Measurements from ENCODE around the gene NAPA. TPM values are rescaled to one million over a fixed set of nuclear protein-coding genes. Genes with fewer than 3 reads are reported as not detected.
A peak's percentile ranks its signal among the peaks of the same experiment; 100 is the strongest.

Gene NAPA
- total RNA-seq, 3 donors from 2014 or later, result 109 to 145 (median 124) TPM

DNA sequence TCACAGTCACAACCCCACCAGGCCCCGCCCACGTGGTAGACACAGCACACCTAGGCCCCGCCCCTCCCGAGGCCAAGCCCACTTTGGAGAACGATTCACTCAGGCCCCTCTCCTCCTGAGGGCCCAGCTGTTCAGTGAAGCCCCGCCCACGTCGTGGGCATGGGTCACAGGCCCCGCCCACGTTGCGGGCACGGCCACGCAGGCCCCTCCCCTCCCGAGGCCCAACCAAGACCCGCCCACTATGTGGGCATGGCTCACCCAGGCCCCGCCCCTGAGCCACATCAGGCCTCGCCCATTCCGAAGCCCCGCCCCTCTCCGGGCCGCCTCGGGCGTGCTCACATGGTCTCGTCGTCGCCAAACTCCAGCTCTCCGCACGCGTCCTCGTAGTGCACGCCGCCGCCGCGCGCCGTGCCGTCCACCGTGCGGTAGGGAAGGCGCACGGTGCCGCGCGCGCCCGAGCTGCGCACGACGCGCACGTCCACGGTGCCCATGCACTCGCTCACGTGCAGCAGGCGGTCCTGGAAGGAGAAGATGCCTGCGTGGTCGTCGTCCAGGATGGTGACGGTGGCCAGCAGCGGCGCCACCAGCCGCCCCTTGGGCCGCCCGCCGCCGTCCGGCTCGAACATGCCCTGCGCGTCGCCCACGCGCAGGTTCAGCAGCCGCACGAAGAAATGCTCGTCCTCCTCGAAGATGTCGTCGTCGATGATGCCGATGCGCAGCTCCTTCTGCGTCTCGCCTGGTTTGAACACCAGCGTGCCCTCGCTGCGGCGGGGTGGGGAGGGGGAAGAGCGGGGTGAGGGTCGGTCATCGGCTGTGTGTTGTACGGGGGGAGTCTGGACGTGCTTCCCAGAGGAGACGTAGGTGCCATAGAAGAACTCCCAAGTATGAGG is 67.1 kb downstream of the NAPA start:
- intact Hi-C loops (cut with DNase I, micrococcal nuclease), result no loop called here
- no peaks in the 10 kb centered on the region for H3K36me3 ChIP-seq (ENCODE audit: low read depth)
- H3K9me3 ChIP-seq, result no peaks in the 10 kb centered on the region
- TF ChIP-seq CTCF (IDR thresholded peaks at IDR 0.05), result no peak
- ATAC-seq, result peak; percentile 81
- DNase-seq, result peak; percentile 53 to 63 (median 58)
- peaks cover 9% of the 10 kb centered on the region for H3K4me1 ChIP-seq (ENCODE audit: low read depth)
- H3K4me3 ChIP-seq, result no peak overlapping the region

DNA sequence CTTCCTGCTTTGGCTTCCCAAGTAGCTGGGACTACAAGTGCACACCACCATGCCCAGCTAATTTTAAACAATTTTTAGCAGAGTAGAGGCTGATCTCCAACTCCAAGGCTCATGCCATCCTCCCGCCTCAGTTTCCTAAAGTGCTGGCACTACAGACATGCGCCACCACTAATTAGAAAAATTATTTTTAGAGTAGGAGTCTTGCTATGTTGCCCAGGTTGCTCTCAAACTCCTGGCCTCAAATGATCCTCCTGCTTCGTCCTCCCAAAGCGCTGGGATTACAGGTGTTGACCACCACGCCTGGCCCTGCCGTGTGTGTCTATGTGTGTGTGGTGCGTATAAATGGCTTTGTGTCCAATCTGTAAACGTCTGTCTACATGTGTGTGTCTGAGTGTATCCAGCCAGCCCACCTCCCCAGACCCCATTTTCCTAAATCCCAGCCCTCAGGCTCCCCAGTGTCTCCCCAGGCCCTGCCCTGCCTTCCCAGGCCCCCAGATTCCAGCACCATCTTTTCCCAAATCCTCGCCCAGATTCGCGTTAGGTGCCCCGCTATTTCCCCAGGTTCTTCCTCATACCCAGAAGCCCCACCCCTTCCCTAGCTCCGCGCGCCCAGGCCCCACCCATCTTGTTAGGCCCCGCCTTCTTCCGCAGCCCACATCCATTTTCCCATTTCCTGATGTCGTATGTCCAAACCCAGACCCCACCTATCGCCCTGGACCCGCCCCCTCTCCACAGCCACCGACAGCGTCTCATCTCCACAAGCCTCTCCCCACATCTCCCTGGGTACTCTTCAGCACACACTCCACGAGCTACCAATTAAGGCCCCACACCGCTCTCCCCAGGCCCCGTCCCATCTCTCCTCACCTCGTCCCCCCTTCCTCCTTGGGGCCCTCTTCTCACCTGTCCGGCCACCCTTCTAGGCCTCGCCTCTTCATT is 68.1 kb downstream of the NAPA start:
- Histone ChIP-seq H3K9me3 (no peaks in the 10 kb centered on the region), H3K4me3 (no peak overlapping the region), H3K4me1 (ENCODE audit: low read depth) (peaks cover 9% of the 10 kb centered on the region), H3K36me3 (ENCODE audit: low read depth) (no peaks in the 10 kb centered on the region)
- ATAC-seq, result peak; percentile 75
- DNase-seq, result peak; percentile 39 to 64 (median 63)
- no peak for TF ChIP-seq CTCF (IDR thresholded peaks at IDR 0.05)
- intact Hi-C loops (cut with DNase I, micrococcal nuclease), result no loop called here

GRCh38 chr19:47445937-47446402 is 68.9 kb downstream of the NAPA start:
- Histone ChIP-seq H3K4me1 (ENCODE audit: low read depth) (peaks cover 9% of the 10 kb centered on the region), H3K9me3 (no peaks in the 10 kb centered on the region), H3K36me3 (ENCODE audit: low read depth) (no peaks in the 10 kb centered on the region), H3K4me3 (no peak overlapping the region)
- intact Hi-C loops (cut with DNase I, micrococcal nuclease), result no loop called here
- no peak for TF ChIP-seq CTCF (IDR thresholded peaks at IDR 0.05)
- ATAC-seq (peak; percentile 62), DNase-seq (peak; percentile 51 to 76 (median 55))

DNA sequence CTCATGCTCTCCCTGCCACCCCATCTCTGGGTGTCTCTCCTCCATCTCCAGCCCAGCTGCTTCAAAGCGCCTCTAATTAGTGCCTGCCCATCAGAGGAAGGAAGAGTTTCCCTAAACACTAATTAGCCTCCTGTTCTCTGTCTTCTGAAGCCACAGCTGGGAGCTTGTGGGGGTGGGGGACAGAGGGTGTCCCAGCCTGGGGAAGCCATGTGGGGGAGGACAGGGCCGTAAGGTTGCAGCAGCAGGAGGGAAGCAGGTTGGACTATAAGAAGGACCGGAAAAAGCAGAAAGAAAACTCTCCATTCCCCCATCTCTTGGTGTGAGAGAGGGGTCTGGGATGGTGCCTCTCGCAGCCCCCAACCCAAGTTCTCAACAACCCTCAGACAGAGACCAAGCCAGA is 69.3 kb downstream of the NAPA start:
- intact Hi-C loops (cut with DNase I, micrococcal nuclease), result no loop called here
- no peak for TF ChIP-seq CTCF (IDR thresholded peaks at IDR 0.05)
- ATAC-seq, result no peak

DNA sequence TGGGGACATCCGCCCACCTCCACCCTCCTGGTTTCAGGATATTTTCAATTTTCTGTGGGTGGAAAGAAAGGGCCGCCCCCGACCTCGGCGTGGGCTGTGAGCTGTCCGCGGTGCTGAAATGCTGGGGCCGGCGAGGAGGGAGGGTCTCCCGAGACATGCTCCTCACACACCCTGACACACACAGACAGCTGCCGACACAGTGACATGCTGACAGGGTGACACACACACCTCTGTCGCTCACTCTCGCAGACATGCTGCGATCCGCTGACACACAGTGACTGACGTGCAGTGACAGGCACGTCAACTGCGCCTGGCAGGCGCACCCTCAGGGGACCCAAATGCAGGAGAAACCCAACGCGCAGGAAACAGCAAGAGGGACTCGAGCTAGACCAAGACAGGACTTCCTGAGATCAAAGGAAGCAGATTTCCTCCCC is 70.5 kb downstream of the NAPA start:
- intact Hi-C loops (cut with DNase I, micrococcal nuclease), result no loop called here
- no peak for DNase-seq
- Histone ChIP-seq H3K9me3 (no peaks in the 10 kb centered on the region), H3K4me1 (ENCODE audit: low read depth) (peaks cover 9% of the 10 kb centered on the region), H3K36me3 (ENCODE audit: low read depth) (no peaks in the 10 kb centered on the region), H3K4me3 (no peak overlapping the region)
- TF ChIP-seq CTCF (IDR thresholded peaks at IDR 0.05), result no peak
- ATAC-seq, result no peak

More for the DNA sequence above, 69.3 kb downstream of the NAPA start:
- Histone ChIP-seq H3K9me3 (no peaks in the 10 kb centered on the region), H3K4me1 (ENCODE audit: low read depth) (peaks cover 9% of the 10 kb centered on the region), H3K4me3 (no peak overlapping the region), H3K36me3 (ENCODE audit: low read depth) (no peaks in the 10 kb centered on the region)
- DNase-seq, result no peak

Data from mucosa of descending colon (tissue), 3 donors.